Activated naive CD4-positive, alpha-beta T cell treated with anti-CD3 and anti-CD28 coated beads for 36 hours (primary cell): ENCODE measurements around the gene PCBP3. TPM values are rescaled to one million over a fixed set of nuclear protein-coding genes. Genes with fewer than 3 reads are reported as not detected.

Experiments
- CTCF ChIA-PET: fragments of 350-600 bp; sonication (Branson Sonifier 250); formaldehyde crosslinking; loops from one replicate; lab custom pipeline; 2021; ENCODE audit warnings: antibody characterized with exemption; lab: Charles Lee
- DNase-seq: peaks from one replicate; pipeline ENCODE4 v3.0.0-alpha.2; 2020
- H3K27ac Mint-ChIP-seq: one replicate; pipeline ENCODE4 v1.8.0; 2021; ENCODE audit warnings: mild to moderate bottlenecking, mixed read lengths
- H3K27me3 Mint-ChIP-seq: one replicate; pipeline ENCODE4 v1.8.0; 2021; ENCODE audit warnings: low read depth, mixed read lengths
- H3K36me3 Mint-ChIP-seq: one replicate; pipeline ENCODE4 v1.8.0; 2021; ENCODE audit warnings: low read depth, mixed read lengths
- H3K4me1 Mint-ChIP-seq: one replicate; pipeline ENCODE4 v1.8.0; 2021; ENCODE audit warnings: low read depth, mixed read lengths
- H3K4me3 Mint-ChIP-seq: one replicate; pipeline ENCODE4 v1.8.0; 2021; ENCODE audit warnings: mild to moderate bottlenecking, moderate library complexity, mixed read lengths
- H3K9me3 Mint-ChIP-seq: one replicate; pipeline ENCODE4 v1.8.0; 2021; ENCODE audit warnings: mixed read lengths
- intact Hi-C: fragments of 100-400 bp; cut with micrococcal nuclease; formaldehyde crosslinking; loops from one replicate; pipeline ENCODE4 v1.15.1; 2023
- total RNA-seq, 2 experiments: library from RNA; stranded (reverse); gene quantifications; one replicate each; pipeline ENCODE4 v1.2.3, GENCODE V29; 2021

Gene PCBP3
- total RNA-seq, 2 experiments from 2014 or later = 10.0 to 10.2 TPM

GRCh38 chr21:45859041-45859761 is 215.7 kb downstream of the PCBP3 start:
- Mint-ChIP-seq H3K9me3 (no peaks in the 10 kb centered on the region), H3K4me3 (no peak overlapping the region), H3K27me3 (no peaks in the 10 kb centered on the region), H3K36me3 (peaks cover 2% of the 10 kb centered on the region), H3K4me1 (no peaks in the 10 kb centered on the region), H3K27ac (no peak overlapping the region)
- intact Hi-C loops = no loop called here
- DNase-seq = no peak
- CTCF ChIA-PET = interaction anchor here (0.5 kb wide), 1 partner anchor 21 kb away, joined by 3 read pairs; no protein-coding TSS in a partner anchor

- intact Hi-C loops = no loop called here
- Mint-ChIP-seq H3K27ac (no peak overlapping the region), H3K4me1 (no peaks in the 10 kb centered on the region), H3K36me3 (no peaks in the 10 kb centered on the region), H3K9me3 (no peaks in the 10 kb centered on the region), H3K27me3 (no peaks in the 10 kb centered on the region), H3K4me3 (no peak overlapping the region)
- DNase-seq = no peak
- CTCF ChIA-PET = interaction anchor here (0.5 kb wide), 1 partner anchor 20 kb away, joined by 3 read pairs; no protein-coding TSS in a partner anchor
Observed at GRCh38 chr21:45859762-45860357, 216.3 kb downstream of the PCBP3 start.

- Mint-ChIP-seq H3K4me1 (no peaks in the 10 kb centered on the region), H3K27ac (no peak overlapping the region), H3K36me3 (no peaks in the 10 kb centered on the region), H3K9me3 (no peaks in the 10 kb centered on the region), H3K4me3 (no peak overlapping the region), H3K27me3 (no peaks in the 10 kb centered on the region)
- intact Hi-C loops = no loop called here
- no peak for DNase-seq
- CTCF ChIA-PET = no interaction called here
Observed at GRCh38 chr21:45860493-45861155, 217.1 kb downstream of the PCBP3 start.

- DNase-seq = no peak
- intact Hi-C loops = no loop called here
- Mint-ChIP-seq H3K27me3 (no peaks in the 10 kb centered on the region), H3K9me3 (no peaks in the 10 kb centered on the region), H3K4me1 (no peaks in the 10 kb centered on the region), H3K36me3 (no peaks in the 10 kb centered on the region), H3K4me3 (no peak overlapping the region), H3K27ac (no peak overlapping the region)
- CTCF ChIA-PET = no interaction called here
Observed at GRCh38 chr21:45861156-45861870, 217.8 kb downstream of the PCBP3 start.

GRCh38 chr21:45862543-45863207 is 219.2 kb downstream of the PCBP3 start:
- peaks cover 4% of the 10 kb centered on the region for H3K4me1 Mint-ChIP-seq
- H3K27ac Mint-ChIP-seq = no peak overlapping the region
- DNase-seq = no peak
- intact Hi-C loops = no loop called here
- H3K9me3 Mint-ChIP-seq = no peaks in the 10 kb centered on the region
- no peak overlapping the region for H3K4me3 Mint-ChIP-seq
- no peaks in the 10 kb centered on the region for H3K27me3 Mint-ChIP-seq
- CTCF ChIA-PET = no interaction called here
- no peaks in the 10 kb centered on the region for H3K36me3 Mint-ChIP-seq

GRCh38 chr21:45863267-45863666 is 219.7 kb downstream of the PCBP3 start:
- Mint-ChIP-seq H3K27me3 (no peaks in the 10 kb centered on the region), H3K4me3 (no peak overlapping the region), H3K9me3 (no peaks in the 10 kb centered on the region), H3K36me3 (no peaks in the 10 kb centered on the region), H3K4me1 (peaks cover 4% of the 10 kb centered on the region), H3K27ac (no peak overlapping the region)
- CTCF ChIA-PET = no interaction called here
- DNase-seq = no peak
- intact Hi-C loops = no loop called here

- Mint-ChIP-seq H3K27ac (no peak overlapping the region), H3K4me3 (no peak overlapping the region), H3K27me3 (no peaks in the 10 kb centered on the region), H3K36me3 (no peaks in the 10 kb centered on the region), H3K4me1 (peaks cover 4% of the 10 kb centered on the region), H3K9me3 (no peaks in the 10 kb centered on the region)
- intact Hi-C loops = no loop called here
- CTCF ChIA-PET = no interaction called here
- DNase-seq = no peak
Observed at GRCh38 chr21:45863751-45864150, 220.2 kb downstream of the PCBP3 start.

- Mint-ChIP-seq H3K27me3 (no peaks in the 10 kb centered on the region), H3K27ac (no peak overlapping the region), H3K9me3 (no peaks in the 10 kb centered on the region), H3K4me3 (no peak overlapping the region), H3K36me3 (no peaks in the 10 kb centered on the region), H3K4me1 (peaks cover 4% of the 10 kb centered on the region)
- DNase-seq = no peak
- intact Hi-C loops = no loop called here
- CTCF ChIA-PET = no interaction called here
Observed at GRCh38 chr21:45864436-45864835, 220.9 kb downstream of the PCBP3 start.

- Mint-ChIP-seq H3K27me3 (no peaks in the 10 kb centered on the region), H3K36me3 (no peaks in the 10 kb centered on the region), H3K4me1 (peaks cover 4% of the 10 kb centered on the region), H3K4me3 (no peak overlapping the region), H3K27ac (no peak overlapping the region), H3K9me3 (no peaks in the 10 kb centered on the region)
- intact Hi-C loops = no loop called here
- no peak for DNase-seq
- CTCF ChIA-PET = no interaction called here
Observed at GRCh38 chr21:45865106-45865835, 221.7 kb downstream of the PCBP3 start.

GRCh38 chr21:45866551-45866950 is 223.0 kb downstream of the PCBP3 start:
- Mint-ChIP-seq H3K27me3 (no peaks in the 10 kb centered on the region), H3K9me3 (no peaks in the 10 kb centered on the region), H3K4me3 (no peak overlapping the region), H3K36me3 (no peaks in the 10 kb centered on the region), H3K27ac (no peak overlapping the region), H3K4me1 (peaks cover 4% of the 10 kb centered on the region)
- DNase-seq = no peak
- CTCF ChIA-PET = no interaction called here
- intact Hi-C loops = no loop called here

GRCh38 chr21:45867041-45867666 is 223.6 kb downstream of the PCBP3 start:
- no peak for DNase-seq
- intact Hi-C loops = no loop called here
- CTCF ChIA-PET = no interaction called here
- no peaks in the 10 kb centered on the region for H3K27me3 Mint-ChIP-seq
- no peak overlapping the region for H3K27ac Mint-ChIP-seq
- H3K4me3 Mint-ChIP-seq = no peak overlapping the region
- H3K36me3 Mint-ChIP-seq = no peaks in the 10 kb centered on the region
- H3K9me3 Mint-ChIP-seq = no peaks in the 10 kb centered on the region
- peaks cover 4% of the 10 kb centered on the region for H3K4me1 Mint-ChIP-seq
